ENCODE measurements around the gene SCN3A. TPM values are rescaled to one million over a fixed set of nuclear protein-coding genes. Genes with fewer than 3 reads are reported as not detected.

Gene SCN3A
- total RNA-seq, 1 donor from 2014 or later, result not detected

GRCh38 chr2:165067643-165068486, 136.0 kb downstream of the SCN3A start:
- Mint-ChIP-seq H3K4me1 (ENCODE audit: unreplicated experiment) (peaks cover 8% of the 10 kb centered on the region), H3K9me3 (ENCODE audit: unreplicated experiment) (no peaks in the 10 kb centered on the region), H3K4me3 (ENCODE audit: unreplicated experiment) (peak overlapping the region; percentile 57), H3K27ac (ENCODE audit: unreplicated experiment) (no peak overlapping the region), H3K36me3 (ENCODE audit: unreplicated experiment) (no peaks in the 10 kb centered on the region), H3K27me3 (ENCODE audit: unreplicated experiment) (peaks cover 14% of the 10 kb centered on the region)
- no peak for DNase-seq (ENCODE audit: extremely low spot score, unreplicated experiment)
- TF ChIP-seq, protein P1, sequence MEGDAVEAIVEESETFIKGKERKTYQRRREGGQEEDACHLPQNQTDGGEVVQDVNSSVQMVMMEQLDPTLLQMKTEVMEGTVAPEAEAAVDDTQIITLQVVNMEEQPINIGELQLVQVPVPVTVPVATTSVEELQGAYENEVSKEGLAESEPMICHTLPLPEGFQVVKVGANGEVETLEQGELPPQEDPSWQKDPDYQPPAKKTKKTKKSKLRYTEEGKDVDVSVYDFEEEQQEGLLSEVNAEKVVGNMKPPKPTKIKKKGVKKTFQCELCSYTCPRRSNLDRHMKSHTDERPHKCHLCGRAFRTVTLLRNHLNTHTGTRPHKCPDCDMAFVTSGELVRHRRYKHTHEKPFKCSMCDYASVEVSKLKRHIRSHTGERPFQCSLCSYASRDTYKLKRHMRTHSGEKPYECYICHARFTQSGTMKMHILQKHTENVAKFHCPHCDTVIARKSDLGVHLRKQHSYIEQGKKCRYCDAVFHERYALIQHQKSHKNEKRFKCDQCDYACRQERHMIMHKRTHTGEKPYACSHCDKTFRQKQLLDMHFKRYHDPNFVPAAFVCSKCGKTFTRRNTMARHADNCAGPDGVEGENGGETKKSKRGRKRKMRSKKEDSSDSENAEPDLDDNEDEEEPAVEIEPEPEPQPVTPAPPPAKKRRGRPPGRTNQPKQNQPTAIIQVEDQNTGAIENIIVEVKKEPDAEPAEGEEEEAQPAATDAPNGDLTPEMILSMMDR (IDR thresholded peaks at IDR 0.05), result no peak

DNA sequence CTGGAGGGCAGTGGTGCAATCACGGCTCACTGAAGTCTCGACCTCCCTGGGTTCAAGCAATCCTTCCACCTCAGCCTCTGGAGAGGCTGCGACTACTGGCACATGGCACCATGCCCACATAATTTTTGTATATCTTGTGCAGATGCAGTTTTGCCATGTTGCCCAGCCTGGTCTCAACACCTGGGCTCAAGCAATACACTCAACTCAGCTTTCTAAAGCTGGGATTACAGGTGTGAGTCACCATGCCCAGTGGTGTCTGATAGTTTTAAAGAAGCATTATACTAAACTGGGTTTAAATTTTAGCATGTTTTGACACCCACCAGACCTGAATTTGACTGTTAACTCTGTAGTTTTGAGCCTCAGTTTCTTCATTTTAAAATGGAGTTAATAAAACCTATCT, 139.1 kb downstream of the SCN3A start:
- peaks cover 11% of the 10 kb centered on the region for H3K27me3 Mint-ChIP-seq (ENCODE audit: unreplicated experiment)
- TF ChIP-seq, protein P1 (IDR thresholded peaks at IDR 0.05), result no peak
- H3K27ac Mint-ChIP-seq (ENCODE audit: unreplicated experiment), result no peak overlapping the region

GRCh38 chr2:165060411-165060810, 143.4 kb downstream of the SCN3A start:
- no peak overlapping the region for H3K4me3 Mint-ChIP-seq (ENCODE audit: unreplicated experiment)
- TF ChIP-seq, protein P1 (IDR thresholded peaks at IDR 0.05), result no peak
- no peaks in the 10 kb centered on the region for H3K36me3 Mint-ChIP-seq (ENCODE audit: unreplicated experiment)
- H3K9me3 Mint-ChIP-seq (ENCODE audit: unreplicated experiment), result no peaks in the 10 kb centered on the region
- peaks cover 4% of the 10 kb centered on the region for H3K27me3 Mint-ChIP-seq (ENCODE audit: unreplicated experiment)
- H3K4me1 Mint-ChIP-seq (ENCODE audit: unreplicated experiment), result peaks cover under 1% of the 10 kb centered on the region
- H3K27ac Mint-ChIP-seq (ENCODE audit: unreplicated experiment), result no peak overlapping the region
- no peak for DNase-seq (ENCODE audit: extremely low spot score, unreplicated experiment)

More for the DNA sequence above, 139.1 kb downstream of the SCN3A start:
- H3K9me3 Mint-ChIP-seq (ENCODE audit: unreplicated experiment), result no peaks in the 10 kb centered on the region
- H3K4me1 Mint-ChIP-seq (ENCODE audit: unreplicated experiment), result peaks cover 8% of the 10 kb centered on the region
- no peak for DNase-seq (ENCODE audit: extremely low spot score, unreplicated experiment)
- no peak overlapping the region for H3K4me3 Mint-ChIP-seq (ENCODE audit: unreplicated experiment)
- no peaks in the 10 kb centered on the region for H3K36me3 Mint-ChIP-seq (ENCODE audit: unreplicated experiment)

GRCh38 chr2:165058476-165059265, 145.2 kb downstream of the SCN3A start:
- H3K36me3 Mint-ChIP-seq (ENCODE audit: unreplicated experiment), result no peaks in the 10 kb centered on the region
- no peak overlapping the region for H3K27ac Mint-ChIP-seq (ENCODE audit: unreplicated experiment)
- DNase-seq (ENCODE audit: extremely low spot score, unreplicated experiment), result no peak
- peaks cover 4% of the 10 kb centered on the region for H3K27me3 Mint-ChIP-seq (ENCODE audit: unreplicated experiment)
- no peak overlapping the region for H3K4me3 Mint-ChIP-seq (ENCODE audit: unreplicated experiment)
- peaks cover 1% of the 10 kb centered on the region for H3K4me1 Mint-ChIP-seq (ENCODE audit: unreplicated experiment)
- TF ChIP-seq, protein P1 (IDR thresholded peaks at IDR 0.05), result no peak
- H3K9me3 Mint-ChIP-seq (ENCODE audit: unreplicated experiment), result no peaks in the 10 kb centered on the region

- Mint-ChIP-seq H3K4me3 (ENCODE audit: unreplicated experiment) (no peak overlapping the region), H3K36me3 (ENCODE audit: unreplicated experiment) (no peaks in the 10 kb centered on the region), H3K4me1 (ENCODE audit: unreplicated experiment) (peaks cover 1% of the 10 kb centered on the region), H3K9me3 (ENCODE audit: unreplicated experiment) (no peaks in the 10 kb centered on the region), H3K27me3 (ENCODE audit: unreplicated experiment) (peaks cover 4% of the 10 kb centered on the region), H3K27ac (ENCODE audit: unreplicated experiment) (no peak overlapping the region)
- no peak for DNase-seq (ENCODE audit: extremely low spot score, unreplicated experiment)
- TF ChIP-seq, protein P1 (IDR thresholded peaks at IDR 0.05), result no peak
Measured at GRCh38 chr2:165057931-165058330, 145.9 kb downstream of the SCN3A start.

Data from osteocyte (in vitro differentiated cells).